ENCODE measurements around the gene MAML3.

The MAML3 gene

DNA sequence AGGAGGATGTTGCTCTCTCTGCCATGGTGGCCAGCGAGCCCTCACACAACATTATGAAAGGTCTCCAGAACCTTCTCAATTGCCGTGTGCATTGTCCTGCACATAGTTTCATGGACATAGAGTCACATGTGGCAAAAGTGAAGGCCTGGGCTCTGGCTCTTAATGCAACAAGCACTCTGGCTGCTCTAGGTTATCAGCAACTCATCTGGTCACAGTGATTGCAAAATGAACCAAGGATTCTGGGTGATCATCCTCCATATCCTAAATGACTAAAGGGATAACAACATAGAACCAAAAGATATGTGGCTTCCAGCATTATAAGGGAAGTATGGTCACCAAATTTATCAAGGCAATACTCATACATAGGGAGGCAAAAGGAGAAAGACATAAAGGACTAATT, 313.2 kb downstream of the MAML3 start:
- DNase-seq (ENCODE audit: low spot score): no peak

DNA sequence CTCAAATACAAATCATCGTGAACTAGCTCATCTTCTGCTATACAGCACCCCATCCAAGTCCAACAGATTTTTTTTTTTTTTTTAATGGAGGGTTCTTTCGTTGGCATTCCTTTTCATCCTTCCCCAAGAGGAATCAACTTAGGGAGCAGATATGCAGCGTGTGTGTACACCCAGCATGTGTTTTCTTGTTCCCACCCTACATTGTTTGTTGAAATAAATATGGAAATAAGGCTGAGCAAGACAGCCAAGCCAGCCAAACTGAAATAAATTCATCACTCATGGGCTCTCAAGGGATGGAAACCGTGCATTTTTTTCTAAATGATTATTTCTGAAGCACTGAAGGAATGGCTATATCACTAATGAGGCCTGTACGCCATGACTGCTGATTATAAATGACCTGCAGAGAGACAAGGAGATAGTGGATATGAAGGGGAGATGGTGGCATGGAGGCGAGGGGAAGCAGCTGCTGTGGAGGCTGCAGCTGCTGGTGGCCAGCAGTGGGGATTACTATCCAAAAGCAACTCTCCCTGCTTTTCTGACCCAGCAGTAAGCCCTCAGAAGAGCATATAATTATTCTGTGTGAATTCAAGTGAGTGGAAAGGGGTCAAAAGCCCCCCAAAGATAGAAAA, 314.5 kb downstream of the MAML3 start:
- DNase-seq (ENCODE audit: low spot score): no peak

GRCh38 chr4:139838811-139839210, 315.2 kb downstream of the MAML3 start:
- no peak for DNase-seq (ENCODE audit: low spot score)

GRCh38 chr4:139834981-139835391, 319.0 kb downstream of the MAML3 start:
- no peak for DNase-seq (ENCODE audit: low spot score)

GRCh38 chr4:139834226-139834662, 319.7 kb downstream of the MAML3 start:
- no peak for DNase-seq (ENCODE audit: low spot score)

DNA sequence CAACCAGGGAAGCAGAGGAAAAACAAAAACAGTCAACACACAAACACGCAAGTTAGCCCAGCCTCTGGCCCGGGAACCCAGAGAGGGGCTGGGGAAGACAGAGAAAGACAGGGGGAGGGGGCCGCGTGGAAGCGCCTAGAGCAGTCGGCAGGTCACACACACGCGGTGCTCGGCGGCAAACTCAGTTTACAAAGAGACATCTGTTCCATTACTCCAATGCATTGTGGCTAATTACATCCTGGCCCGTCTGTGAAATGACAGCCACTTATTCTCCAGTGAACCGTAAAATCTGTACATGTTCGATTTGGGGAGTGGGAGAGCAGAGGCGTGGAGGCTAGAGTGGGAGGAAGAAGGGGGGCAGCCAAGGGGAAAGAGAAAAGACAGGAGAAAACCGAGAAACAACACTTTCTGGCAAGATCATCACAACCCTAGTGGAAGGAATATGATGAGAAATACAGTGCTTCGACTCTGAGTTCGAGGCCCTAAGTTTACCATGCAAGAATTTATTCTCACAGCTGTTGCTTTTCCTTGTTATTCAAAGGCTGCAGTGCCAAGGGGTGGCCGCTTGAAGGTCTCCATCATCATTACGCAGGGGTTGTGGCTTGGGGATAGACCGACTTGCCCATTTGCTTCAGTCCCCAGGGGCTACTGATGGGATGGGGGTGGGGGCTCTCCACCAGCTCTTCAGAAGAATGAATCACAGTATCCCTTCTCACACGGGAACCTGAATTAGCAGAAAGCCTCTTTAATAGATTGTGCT, 320.7 kb downstream of the MAML3 start:
- DNase-seq (ENCODE audit: low spot score): no peak

DNA sequence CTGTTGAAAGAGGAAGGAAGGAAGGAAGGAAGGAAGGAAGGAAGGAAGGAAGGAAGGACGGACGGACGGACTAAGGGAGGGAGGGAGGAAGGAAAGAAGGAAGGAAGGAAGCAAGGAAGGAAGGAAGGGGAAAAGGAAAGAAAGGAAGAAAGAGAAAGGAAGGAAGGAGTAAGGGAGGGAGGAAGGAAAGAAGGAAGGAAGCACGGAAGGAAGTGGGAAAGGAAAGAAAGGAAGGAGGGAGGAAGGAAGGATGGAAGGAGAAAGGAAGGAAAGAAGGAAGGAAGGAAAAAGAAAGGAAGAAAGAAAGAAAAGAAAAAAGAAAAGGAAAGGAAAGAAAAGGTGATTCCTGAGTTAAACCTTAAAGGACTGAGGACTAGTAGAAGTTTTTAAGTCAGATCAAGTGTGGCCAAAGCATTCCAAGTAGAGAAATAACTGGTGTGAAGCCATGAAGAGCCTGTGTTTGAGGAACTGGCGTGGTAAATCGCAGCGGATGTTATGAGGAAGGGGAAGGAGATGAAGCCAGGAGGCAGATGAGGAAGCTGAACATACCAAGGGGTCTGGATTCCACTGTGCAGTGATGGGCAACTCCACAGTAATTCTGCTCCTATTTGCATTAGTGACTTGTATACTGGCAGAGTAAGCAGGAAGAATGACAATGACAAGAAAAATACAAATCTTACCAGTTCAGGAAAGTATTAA, 324.9 kb downstream of the MAML3 start:
- DNase-seq (ENCODE audit: low spot score): no peak

DNA sequence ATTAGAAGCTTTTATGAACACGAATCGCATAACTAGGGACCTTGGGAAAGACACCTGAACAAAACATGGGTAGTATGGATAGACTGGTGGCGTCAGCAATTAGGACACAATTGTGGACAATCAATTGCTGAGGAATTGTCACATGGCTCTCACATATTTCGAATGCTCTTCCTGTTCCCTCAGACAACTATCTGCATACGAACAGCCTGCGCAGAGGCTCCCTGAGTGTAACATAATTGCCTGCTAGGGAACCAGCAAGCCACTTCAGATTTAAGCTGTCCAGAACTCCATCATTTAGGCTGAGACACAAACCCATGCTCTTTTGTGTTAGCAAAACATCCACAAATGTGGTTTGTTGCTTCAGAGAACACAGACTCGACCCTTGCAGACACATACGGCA, 327.6 kb downstream of the MAML3 start:
- DNase-seq (ENCODE audit: low spot score): no peak

DNA sequence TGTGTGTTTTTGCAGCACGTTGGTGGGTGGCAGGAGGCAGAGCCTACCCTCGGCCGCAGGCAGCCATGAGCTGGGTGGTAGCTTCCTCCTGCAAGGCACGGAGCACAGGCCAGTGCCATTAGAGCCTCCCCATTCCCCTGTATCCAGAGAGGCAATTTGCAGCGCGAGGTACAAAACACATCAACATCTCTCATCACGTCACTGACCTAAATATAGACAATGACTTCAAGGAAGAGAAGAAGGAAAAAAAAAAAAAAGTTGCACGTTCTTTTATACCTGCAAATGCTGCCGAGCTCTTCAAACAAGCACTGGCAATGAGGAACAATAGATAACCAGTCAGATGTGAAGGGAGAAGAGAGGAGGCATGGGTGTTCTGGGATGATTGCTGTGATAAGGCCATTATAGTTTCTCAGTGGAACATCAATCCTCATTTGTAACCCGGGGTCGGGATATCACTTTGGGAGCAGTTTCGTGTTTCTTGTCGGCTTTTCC, 328.4 kb downstream of the MAML3 start:
- DNase-seq (ENCODE audit: low spot score): no peak

DNA sequence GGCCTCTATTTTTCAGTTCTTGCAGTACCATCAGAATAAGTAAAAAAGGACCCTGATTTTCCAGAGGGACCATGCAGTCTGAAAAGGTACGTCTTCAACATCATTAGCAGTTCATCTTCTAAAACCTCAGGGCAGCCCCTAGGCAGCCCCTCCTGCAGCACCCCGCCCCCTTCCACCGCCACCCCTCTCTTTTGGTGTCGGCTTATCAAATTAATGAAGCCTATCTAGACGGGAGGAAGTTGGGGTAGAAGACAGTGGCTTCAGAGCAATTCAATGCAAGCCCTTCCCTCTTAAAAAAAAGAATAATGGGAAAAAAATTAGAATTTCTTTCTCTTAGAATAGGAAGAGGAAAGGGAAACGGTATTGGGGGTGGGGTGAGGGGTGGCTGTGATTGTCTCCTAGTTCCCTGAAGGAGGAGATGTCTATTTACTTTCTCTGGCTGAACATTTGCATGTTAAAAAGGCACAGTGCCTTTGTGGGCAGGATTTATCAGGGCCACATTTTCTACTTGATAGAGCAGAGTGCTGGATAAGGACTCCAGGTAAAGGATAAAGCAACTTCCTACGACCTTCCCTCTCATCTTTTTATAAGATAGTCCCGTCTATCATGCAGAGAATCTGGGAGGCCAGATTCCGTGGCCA, 329.0 kb downstream of the MAML3 start:
- DNase-seq (ENCODE audit: low spot score): no peak

DNA sequence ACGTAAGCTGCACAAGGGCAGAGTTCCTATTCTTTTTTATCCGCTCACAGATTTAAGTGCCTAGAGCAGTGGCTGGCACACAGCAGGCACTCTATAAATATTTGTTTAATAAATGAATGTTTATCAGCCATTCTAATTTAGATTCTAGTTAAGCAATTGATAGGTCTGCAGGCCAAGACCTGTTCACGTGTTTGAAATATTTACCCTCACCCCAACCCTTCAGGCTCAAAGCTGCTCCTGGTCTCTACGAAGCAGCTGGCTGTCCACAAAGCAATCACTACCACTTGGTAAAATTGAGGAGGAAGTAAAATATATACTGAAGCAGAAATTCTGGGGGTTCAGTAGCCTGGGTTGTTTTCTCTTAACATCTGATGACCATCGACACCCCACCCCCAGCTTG, 330.2 kb downstream of the MAML3 start:
- no peak for DNase-seq (ENCODE audit: low spot score)

DNA sequence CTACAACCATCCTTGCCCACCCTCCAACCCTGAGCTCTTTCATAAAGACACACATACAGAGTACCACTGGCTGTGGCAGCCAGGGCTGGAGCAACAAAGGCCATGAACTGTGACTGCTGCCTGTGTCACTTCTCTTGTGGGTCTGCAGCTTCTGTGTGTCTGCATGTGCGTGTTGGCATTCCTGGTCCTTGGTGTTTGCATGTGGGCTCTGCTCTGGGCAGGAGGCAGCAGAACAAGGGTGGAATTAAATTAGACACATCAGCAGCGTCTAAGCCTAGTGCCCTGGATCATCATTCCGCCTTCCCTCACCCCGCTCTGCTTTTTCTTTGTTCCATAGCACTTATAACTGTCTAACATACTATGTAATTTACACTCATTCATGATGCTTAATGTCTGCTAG, 330.6 kb downstream of the MAML3 start:
- no peak for DNase-seq (ENCODE audit: low spot score)

DNA sequence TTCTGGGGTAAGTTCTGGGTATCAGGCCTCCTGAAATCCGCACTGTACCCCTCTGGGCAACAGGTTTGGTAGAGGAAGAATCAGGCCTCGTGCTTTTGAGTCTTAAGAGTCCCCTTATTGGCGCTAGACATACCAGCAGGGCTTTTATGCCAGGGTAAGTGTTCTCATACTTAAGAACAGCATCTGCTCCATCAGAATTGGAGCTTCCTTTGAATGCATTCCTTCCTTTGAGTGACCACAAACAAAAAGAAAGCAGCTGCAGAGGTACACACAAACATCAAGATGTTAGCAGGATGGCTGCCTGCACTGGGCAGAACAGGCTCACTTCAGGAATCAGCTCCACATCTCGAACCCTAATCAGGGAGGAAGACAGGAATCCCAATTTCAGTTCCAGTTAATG, 331.6 kb downstream of the MAML3 start:
- DNase-seq (ENCODE audit: low spot score): no peak

DNA sequence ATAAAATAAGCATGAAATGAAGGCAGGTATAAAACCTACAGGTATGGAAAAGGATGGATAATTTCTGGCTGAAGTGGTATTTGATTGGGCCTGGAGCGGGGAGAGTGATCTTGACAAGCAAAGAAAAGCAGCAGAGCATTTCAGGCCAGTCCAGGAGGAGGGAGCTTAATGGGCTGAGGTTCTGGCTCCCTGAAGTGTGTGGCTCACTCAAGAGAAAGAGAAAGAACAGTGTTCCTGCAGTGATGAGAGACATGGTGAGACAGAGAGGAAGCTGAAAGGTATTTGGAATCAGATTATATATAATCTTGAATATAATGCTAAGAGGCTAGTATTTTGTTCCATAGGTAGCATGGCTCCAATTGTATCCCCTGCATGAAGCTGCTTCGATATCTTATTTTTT, 334.9 kb downstream of the MAML3 start:
- no peak for DNase-seq (ENCODE audit: low spot score)

DNA sequence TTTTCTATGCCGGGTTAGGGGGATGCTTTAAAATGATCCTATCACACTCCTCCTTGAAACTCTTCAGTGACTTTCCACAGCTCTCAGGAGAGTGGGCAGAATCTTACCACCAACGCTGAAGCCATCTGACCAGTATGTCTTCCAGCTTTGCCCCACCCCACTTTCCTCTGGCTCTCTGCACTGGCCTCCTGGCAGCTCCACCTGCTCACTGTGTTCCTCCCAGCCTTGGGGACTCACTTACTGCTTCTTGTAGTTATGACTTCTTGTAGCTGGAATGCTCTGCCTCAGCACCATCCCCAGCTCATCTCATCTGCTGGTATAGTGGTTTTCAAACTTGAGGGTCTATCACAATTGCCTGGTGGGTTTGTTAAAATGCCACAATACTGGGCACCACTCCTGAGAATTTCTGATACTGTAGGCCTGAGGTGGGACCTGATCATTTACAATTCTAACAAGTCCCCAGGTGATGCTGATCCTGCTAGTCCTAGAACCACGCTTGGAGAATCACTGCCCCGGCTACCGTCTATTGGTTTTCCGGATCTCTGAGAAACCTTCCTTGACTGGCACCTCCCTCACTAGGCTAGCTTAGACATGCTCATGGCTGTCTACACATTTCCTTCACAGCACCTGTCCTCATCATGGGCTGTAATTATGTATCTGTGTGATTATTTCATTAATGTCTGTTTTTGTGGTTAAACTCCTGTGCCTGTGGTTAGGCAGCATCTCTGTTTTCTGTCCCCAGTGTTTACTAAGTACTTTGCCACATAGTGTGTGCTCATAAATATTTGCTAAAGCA, 336.1 kb downstream of the MAML3 start:
- no peak for DNase-seq (ENCODE audit: low spot score)

DNA sequence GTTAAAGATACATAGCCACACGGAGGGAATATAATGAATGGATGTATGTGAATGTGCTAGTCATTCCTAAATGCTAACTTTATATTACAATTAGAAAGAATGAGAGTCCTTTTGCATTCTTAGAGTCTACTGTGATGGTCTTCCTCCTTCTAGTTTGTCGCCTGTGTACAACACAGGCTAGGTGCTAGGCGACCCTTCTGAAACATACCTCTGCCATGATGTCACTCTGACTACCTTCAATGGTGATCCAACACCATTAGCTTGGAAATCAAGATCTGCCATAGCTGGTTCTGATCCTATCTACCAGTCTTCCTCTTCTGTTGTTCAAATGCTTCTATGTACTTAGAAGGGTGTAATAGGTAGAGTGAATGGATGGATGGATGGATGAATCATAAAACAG, 337.1 kb downstream of the MAML3 start:
- no peak for DNase-seq (ENCODE audit: low spot score)

DNA sequence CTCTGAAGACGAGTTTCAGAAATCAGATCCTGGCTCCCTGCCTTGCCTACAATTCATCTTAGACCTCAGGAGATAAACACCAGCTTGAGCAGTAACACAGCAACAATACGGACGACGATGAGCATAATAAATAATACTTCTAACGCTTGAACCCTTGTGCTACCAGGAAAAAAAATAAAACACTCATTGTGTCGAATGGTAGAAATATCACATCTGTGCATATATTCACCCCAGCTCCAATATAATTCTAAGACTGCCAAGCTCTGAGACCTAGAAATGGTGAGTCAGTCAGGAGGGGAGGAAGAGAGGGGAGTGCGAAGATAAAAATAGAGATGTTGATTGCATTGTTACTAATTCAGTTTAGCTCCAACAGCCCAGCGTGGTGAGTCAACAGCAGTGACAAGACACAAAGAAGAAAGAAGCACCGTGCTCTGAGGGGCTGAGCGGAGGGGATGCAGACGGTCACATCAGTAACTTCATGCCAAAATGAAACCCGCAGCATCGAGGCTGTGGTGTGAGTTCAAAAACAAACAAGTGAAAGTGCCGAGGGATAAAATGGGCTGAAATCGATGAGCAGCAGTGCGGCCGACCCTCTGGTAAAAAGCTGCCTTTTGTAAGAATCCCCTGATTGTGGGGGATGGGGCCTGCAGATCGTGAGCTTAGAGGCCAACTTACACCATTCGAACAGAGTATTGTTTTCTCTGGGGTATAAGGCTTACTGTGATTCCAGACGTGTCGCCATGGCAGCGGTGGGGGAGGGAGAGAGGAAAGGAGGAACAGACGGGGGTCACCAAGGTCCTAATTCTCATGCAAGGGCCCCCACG, 338.0 kb downstream of the MAML3 start:
- no peak for DNase-seq (ENCODE audit: low spot score)

GRCh38 chr4:139814323-139815015, 339.5 kb downstream of the MAML3 start:
- DNase-seq (ENCODE audit: low spot score): no peak

DNA sequence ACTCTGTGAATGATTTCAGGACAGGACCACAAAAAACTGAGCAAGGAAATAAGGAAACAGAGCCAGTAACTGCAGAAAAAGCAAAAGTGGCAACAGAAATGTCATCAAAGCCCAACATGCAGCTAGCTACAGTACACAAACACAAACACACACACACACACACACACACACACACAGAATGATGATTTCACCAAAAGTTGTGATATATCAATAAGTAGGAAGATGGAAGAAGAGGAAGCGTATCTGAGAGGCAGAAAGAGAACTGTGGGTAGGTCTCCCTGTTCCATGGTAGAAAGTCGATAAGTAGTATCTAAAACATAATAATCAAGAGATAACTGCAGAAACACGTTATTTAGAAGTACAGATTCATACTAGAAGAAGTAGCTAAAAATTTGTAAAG, 340.1 kb downstream of the MAML3 start:
- DNase-seq (ENCODE audit: low spot score): no peak

DNA sequence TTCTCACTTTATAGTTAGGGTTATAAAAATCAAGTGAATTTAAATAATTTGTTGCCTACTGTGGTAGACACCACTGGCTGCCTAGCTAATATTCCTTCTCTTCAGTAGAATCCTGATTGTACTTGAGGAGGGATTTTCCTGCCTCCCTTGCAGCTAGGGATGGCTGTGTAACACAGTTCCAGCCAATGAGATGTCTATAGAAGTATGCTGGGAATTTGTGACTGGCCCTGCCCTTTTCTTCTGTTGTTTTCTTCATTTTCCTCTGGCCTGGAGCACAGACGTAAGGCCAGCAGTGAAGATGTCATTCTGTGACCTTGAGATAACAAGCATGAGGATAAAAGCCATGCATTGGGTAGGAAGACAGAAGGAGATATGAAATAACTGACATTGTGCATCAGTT, 343.3 kb downstream of the MAML3 start:
- DNase-seq (ENCODE audit: low spot score): no peak

Data from left forelimb (tissue), 1 donor.